GM18858 (cell line): ENCODE measurements around the gene LRRC51.

Experiments used
- ATAC-seq: cut with Tn5 transposase; IDR thresholded peaks from one replicate; pipeline ENCODE4 v1.9.1; 2021; ENCODE audit not compliant: unreplicated experiment

LRRC51 gene, protein sequence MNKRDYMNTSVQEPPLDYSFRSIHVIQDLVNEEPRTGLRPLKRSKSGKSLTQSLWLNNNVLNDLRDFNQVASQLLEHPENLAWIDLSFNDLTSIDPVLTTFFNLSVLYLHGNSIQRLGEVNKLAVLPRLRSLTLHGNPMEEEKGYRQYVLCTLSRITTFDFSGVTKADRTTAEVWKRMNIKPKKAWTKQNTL

DNA sequence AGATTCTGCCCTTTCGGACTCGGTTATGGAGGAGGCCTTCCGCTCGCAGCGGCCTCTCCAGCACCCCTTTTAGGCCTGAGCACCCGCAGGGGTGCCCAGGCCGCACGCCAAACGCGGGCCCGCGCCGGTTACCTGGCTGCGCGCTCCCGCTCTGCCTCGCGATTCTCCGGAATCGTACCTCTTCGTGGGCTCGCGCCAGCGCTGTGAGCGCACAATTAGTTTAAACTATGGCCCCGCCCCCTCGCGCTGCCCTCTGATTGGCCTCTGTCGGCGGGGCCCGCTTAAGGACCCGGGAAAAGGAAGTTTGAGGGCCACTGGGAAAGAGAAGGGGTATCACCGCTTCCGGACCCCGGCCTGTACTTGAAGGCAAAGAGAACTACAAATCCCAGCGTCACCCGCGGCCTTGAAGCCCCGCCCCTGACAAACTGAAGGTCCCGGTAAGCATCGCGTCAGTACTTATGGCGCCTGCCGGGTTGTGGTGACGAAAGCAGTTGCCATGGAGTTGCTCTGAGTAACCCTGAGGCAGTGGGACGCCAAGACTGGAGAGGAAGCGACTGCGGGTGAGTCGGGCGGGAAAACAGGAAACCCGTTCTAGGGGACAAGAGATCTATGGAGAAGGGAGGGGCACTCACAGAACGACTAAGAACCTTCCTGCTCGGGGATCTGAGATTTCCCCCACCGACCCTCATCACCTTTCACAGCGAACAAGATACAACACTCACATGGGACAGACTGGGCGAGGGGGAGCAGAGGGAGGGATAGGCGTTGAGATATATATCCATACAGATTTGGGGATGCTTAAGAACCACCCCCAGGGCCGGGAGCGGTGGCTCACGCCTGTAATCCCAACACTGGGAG is at the start of gene LRRC51, which contains the start of gene NUMA1:
Gene LRRC51, plus strand, starts transcription at position 525 of the 858 bp plus-strand sequence. CDS start 8,234 bp downstream, outside the sequence.
Gene NUMA1, minus strand, starts transcription at position 217 of the 858 bp plus-strand sequence. CDS start 44,599 bp downstream, outside the sequence.
- ATAC-seq, result peak; percentile 90

DNA sequence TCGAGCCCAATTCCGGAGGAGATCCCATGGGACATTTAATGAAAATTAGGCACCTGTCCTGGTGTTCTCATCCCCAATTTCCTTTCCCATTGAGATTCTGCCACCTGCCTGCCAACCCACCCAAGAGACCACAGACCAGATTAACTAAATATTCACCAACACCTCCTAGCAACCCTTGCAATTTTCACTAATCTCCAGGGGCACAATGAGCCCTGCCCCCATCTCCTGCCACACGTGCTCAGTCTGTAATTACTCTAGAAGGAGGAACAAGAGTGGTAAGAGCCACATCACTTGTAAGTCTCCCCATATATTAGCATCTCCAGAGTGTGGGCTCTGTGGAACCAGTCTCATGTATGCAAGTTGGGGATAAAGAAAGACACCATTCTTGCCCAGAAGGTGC is 44.0 kb upstream of the LRRC51 start:
- ATAC-seq, result no peak

GRCh38 chr11:72037554-72038311 is 42.9 kb upstream of the LRRC51 start:
- ATAC-seq, result no peak

- no peak for ATAC-seq
These were observed 42.2 kb upstream of the LRRC51 start for GRCh38 chr11:72038491-72038890.

GRCh38 chr11:72039031-72039855 is 41.4 kb upstream of the LRRC51 start:
- ATAC-seq, result no peak

- ATAC-seq, result no peak
These were observed 40.7 kb upstream of the LRRC51 start for GRCh38 chr11:72039856-72040401.

DNA sequence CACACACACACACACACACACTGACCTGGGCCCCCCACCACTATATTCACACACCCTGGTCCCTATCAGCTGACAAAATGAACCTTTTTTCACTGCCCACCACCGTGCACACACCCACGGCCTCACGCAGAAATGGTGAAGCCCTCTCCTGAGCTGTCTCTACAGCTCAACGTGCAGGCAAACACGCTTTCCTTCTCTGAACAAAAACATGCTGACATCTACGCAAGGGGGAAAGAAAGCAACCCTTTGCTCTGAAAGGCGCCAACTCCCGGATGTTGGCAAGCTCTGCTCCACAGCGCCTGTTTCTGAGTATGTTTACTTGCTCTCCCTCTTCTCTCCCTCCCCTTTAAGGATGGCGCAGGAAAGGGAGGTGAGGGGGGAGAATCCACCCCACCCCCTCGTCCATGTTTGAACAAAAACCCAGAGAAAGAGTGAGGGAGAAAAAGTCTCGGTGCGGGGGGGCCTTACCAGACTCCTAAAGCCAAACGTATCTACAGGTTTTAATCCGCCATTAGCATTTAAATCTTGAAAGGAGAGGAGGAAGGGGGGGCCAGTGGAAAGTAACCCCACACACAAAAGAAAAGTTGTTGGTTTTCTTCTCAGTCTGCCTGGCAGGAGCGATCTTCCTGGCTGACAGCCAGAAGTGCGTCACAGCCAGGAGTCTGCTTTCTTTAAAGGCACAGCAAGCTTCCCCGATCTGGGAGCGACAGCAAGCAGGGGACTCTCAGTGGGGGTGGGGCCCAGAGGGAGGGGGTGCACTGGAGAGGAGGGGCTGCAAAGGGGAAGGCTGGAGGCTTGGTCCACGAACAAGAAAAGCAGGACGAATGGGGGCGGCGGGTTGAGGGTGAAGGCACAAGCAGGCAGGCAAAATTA is 39.9 kb upstream of the LRRC51 start:
- ATAC-seq, result no peak

- no peak for ATAC-seq
These were observed 39.1 kb upstream of the LRRC51 start for GRCh38 chr11:72041364-72042063.

DNA sequence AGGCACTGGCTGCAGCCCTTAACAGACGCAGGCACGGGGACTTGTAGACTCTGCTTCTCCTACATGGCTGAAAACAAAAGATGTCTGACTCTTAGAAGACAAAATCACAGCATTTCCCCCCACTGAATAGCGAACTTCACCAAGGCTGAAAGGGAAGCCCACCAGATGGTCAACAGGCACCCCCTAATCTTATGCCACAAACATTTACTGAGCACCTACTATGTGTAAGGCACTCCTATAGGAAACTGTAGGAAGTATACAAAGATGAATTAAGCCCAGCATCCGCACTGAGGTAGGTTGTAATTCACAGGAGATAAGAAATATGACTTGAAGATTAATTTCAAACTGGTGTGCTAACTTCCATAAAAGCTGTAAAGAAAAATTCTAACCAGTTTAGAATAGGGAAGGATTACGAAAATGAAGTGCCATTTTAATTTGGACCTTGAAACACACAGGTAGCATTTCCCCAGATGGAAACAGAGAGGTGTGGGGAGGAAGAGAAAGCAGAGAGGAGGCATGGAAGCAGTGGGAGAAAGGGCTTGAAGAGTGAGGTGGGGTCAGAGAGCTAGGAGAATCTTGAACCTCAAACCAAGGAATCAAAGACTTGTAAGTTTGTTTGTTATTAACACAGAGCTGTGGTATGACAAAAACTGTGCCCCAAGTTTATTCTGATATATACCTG is 38.4 kb upstream of the LRRC51 start:
- ATAC-seq, result no peak

DNA sequence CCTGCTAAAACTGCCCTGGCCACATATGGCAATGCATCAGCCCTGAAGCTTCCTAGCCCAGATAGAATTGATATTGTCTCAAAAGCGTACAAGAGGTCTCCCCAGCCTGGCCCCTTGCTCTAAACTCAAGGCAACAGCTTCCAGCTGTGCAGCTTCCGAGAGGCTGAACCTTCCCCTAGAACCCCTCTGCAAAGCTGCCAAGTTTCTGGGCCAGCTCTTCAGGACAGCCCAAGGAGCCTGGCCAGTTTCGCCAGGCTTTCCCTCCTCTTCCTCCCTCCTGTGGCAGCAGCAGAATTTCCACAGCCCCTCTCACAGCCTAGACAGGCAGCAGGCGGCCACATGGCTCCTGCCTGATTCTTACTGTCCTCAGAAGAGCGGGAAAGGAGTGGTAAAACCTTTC is 34.8 kb upstream of the LRRC51 start:
- no peak for ATAC-seq

GRCh38 chr11:72048766-72049460 is 31.7 kb upstream of the LRRC51 start:
- ATAC-seq, result no peak

- no peak for ATAC-seq
These were observed 22.1 kb upstream of the LRRC51 start for GRCh38 chr11:72058416-72059034.

DNA sequence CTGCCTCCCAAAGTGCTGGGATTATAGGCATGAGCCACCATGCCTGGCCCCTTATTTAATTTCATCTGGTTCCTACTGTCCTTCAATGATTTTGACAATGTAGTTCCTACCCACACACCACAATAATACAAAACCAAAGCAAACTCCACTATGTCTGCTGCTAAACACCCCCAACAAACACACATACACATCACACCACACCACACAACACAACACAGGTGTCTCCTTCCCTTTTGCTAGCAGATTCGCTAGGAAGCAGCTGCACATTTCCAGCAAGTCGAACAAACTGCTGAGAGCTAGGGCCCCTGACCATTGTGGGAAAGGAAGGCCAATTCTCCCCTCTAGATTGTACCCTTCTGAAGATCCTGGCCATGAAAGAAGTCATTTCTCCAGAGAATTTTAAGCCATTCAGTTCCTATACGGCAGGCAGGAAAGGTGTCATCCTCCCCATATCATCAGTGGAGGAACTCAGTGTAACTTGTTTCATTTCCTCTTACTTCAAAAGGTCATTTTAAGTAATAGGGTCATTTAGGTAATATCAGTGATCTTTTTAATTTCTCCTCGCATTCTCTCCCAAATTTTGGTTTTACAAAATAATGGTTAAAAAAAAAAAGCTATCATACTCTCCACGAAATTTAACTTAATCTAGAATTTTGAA is 18.8 kb upstream of the LRRC51 start:
- ATAC-seq, result no peak

- ATAC-seq, result no peak
These were observed 13.8 kb upstream of the LRRC51 start for GRCh38 chr11:72066855-72067254.

DNA sequence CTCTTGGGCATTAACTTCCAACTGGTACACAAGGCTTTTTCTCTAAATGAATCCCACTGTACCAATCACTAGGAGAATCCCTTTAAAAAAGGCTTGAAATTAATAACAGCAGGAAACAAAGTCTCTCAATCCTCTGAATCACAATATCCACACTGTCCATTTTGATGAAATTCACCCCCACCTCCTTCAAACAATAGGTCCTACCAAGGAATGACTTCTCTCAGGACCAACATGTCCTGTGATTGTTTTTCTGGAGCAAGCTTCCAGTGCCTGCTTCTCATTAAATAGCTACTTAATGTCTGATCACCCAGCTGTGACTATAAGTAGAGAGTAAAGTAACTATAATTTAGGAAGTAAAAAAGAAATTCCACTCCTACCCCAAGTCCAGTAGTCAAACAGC is 13.4 kb upstream of the LRRC51 start:
- no peak for ATAC-seq

GRCh38 chr11:72067676-72068075 is 13.0 kb upstream of the LRRC51 start:
- ATAC-seq, result no peak

DNA sequence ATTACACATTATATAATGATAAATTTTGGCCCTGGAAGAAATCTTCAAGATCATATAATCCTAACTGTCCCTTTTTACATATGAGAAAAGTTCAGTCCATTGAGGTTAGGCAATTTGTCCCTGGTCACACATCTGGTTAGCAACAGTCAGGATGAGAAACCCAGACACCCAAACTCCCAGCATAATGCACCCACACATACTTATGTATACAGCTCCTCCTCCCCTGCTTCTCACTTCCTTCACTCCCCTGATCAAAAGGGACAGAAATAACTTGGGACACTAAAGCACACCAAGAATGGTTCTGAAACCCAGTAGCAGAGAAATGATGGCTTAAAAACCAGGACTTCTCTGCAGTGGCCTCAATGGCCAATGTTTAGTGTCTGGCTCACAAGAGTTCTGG is 11.4 kb upstream of the LRRC51 start:
- ATAC-seq, result no peak
